GM23248 (cell line): ENCODE measurements around the gene GALNT5. TPM values are rescaled to one million over a fixed set of nuclear protein-coding genes. Genes with fewer than 3 reads are reported as not detected.

Experiments
- DNase-seq: peaks from one replicate; pipeline ENCODE4 v3.0.0-alpha.2; 2015
- H2AFZ ChIP-seq: fragments of 200-600 bp; sonication (generic); 2 replicates; pipeline ENCODE4 v1.6.1; 2016; ENCODE audit warnings: antibody characterized with exemption
- H3F3A ChIP-seq: fragments of 200-600 bp; sonication (generic); 2 replicates; pipeline ENCODE4 v1.6.1; 2016; ENCODE audit warnings: mild to moderate bottlenecking, antibody characterized with exemption, mixed run types; ENCODE audit not compliant: insufficient read depth
- H3K27ac ChIP-seq: fragments of 200-600 bp; sonication (generic); 2 replicates; pipeline ENCODE4 v1.5.1; 2016; ENCODE audit warnings: mild to moderate bottlenecking
- H3K27me3 ChIP-seq: fragments of 200-600 bp; sonication (generic); replicated peaks from 2 replicates; pipeline ENCODE4 v1.6.1; 2016; ENCODE audit warnings: mild to moderate bottlenecking; ENCODE audit not compliant: insufficient read depth
- H3K36me3 ChIP-seq: fragments of 200-600 bp; sonication (generic); 2 replicates; pipeline ENCODE4 v1.6.1; 2016; ENCODE audit warnings: low read depth, mild to moderate bottlenecking
- H3K4me1 ChIP-seq: fragments of 200-600 bp; sonication (generic); 2 replicates; pipeline ENCODE4 v1.6.1; 2016; ENCODE audit warnings: mild to moderate bottlenecking; ENCODE audit not compliant: insufficient read depth
- H3K4me2 ChIP-seq: fragments of 200-600 bp; sonication (generic); one replicate; pipeline ENCODE4 v1.6.1; 2016; ENCODE audit warnings: mild to moderate bottlenecking; ENCODE audit not compliant: unreplicated experiment
- H3K4me3 ChIP-seq: fragments of 200-600 bp; sonication (generic); 2 replicates; pipeline ENCODE4 v1.5.1; 2016; ENCODE audit warnings: mild to moderate bottlenecking
- H3K79me2 ChIP-seq: fragments of 200-600 bp; sonication (generic); 2 replicates; pipeline ENCODE4 v1.6.1; 2016; ENCODE audit warnings: mild to moderate bottlenecking; ENCODE audit not compliant: insufficient read depth
- H3K9ac ChIP-seq: fragments of 200-600 bp; sonication (generic); 2 replicates; pipeline ENCODE4 v1.6.1; 2016; ENCODE audit warnings: mild to moderate bottlenecking
- H3K9me2 ChIP-seq: fragments of 200-600 bp; sonication (generic); 2 replicates; pipeline ENCODE4 v1.6.1; 2016; ENCODE audit warnings: mixed run types, mild to moderate bottlenecking, moderate library complexity; ENCODE audit not compliant: insufficient read depth
- H3K9me3 ChIP-seq: fragments of 200-600 bp; sonication (generic); one replicate; pipeline ENCODE4 v1.6.1; 2017; ENCODE audit warnings: low read depth
- H4K20me1 ChIP-seq: fragments of 200-600 bp; sonication (generic); 2 replicates; pipeline ENCODE4 v1.6.0; 2016; ENCODE audit not compliant: insufficient read depth
- EZH2 ChIP-seq: fragments of 200-600 bp; sonication (generic); IDR thresholded peaks from 2 replicates; pipeline ENCODE4 v1.6.1; 2018; ENCODE audit warnings: antibody characterized with exemption, mild to moderate bottlenecking; ENCODE audit not compliant: insufficient read depth, poor library complexity, severe bottlenecking
- EZH2phosphoT487 ChIP-seq: fragments of 200-600 bp; sonication (generic); IDR thresholded peaks from 2 replicates; pipeline ENCODE4 v1.6.1; 2018; ENCODE audit warnings: antibody characterized with exemption, moderate library complexity, mild to moderate bottlenecking, low read depth; ENCODE audit not compliant: insufficient read depth
- WGBS, 2 experiments: methylation state at CpG; one replicate each; pipeline ENCODE4 v1.1.6; 2015 to 2017; ENCODE audit warnings: low lambda C conversion rate in 2 of 2, low coverage in 1 of 2; ENCODE audit errors: missing lambda C conversion rate in 2 of 2; 5-methylcytosine and 5-hydroxymethylcytosine counted together
- in situ Hi-C: fragments of 300-500 bp; cut with MboI; formaldehyde crosslinking; loops from 2 replicates; pipeline ENCODE4 v1.15.0; 2020
- polyA plus RNA-seq: library from polyadenylated mRNA; unstranded; fragments of >200 nt; fragmentation: Nextera tagmentation; extraction: Ambion mirVana; gene quantifications from 2 replicates; pipeline ENCODE4 v1.2.1, GENCODE V29; 2016
- total RNA-seq: library from RNA; depleted of rRNA; stranded (reverse); fragments of >200 nt; shearing (Covaris generic); gene quantifications from 2 replicates; pipeline ENCODE4 v1.2.3, GENCODE V29; 2014

Gene GALNT5
- total and polyA plus RNA-seq, 2 experiments from 2014 or later: 83.5 to 114 TPM

DNA sequence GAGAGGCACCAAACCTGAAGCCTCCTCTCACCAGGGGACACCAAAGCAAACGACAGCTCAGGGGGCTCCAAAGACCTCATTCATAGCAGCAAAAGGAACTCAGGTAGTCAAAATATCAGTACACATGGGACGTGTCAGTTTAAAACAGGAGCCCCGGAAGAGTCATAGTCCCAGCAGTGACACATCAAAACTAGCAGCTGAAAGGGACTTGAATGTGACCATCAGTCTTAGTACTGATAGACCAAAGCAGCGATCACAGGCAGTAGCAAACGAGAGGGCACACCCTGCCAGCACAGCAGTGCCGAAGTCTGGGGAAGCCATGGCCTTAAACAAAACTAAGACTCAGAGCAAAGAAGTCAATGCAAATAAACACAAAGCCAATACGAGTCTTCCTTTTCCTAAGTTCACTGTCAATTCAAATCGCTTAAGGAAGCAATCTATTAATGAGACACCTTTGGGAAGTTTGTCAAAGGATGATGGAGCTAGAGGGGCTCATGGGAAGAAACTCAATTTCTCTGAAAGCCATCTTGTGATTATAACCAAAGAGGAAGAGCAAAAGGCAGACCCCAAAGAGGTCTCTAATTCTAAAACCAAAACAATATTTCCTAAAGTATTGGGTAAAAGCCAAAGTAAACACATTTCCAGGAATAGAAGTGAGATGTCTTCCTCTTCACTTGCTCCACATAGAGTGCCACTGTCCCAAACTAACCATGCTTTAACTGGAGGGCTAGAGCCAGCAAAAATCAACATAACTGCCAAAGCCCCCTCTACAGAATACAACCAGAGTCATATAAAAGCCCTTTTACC is 1.2 kb downstream of the GALNT5 start:
- Histone ChIP-seq H2AFZ (peak overlapping the region; percentile 67), H3K4me3 (peak overlapping the region; percentile 95), H3K27me3 (no peaks in the 10 kb centered on the region), H4K20me1 (no peaks in the 10 kb centered on the region), H3K36me3 (no peaks in the 10 kb centered on the region), H3K79me2 (peaks cover 80% of the 10 kb centered on the region), H3K27ac (peak overlapping the region; percentile 87), H3K4me1 (peaks cover 65% of the 10 kb centered on the region), H3K9me3 (no peaks in the 10 kb centered on the region), H3K9me2 (0 out of 2 replicates have a peak, but pooled peaks cover under 1% of the 10 kb centered on the region), H3K9ac (peak overlapping the region; percentile 93), H3F3A (peaks cover 69% of the 10 kb centered on the region), H3K4me2 (peak overlapping the region; percentile 97)
- peak; percentile 51 for DNase-seq
- 33 to 36% methylated on average over 8 of the region's 8 CpGs for WGBS, 2 experiments
- TF ChIP-seq EZH2 (no peak), EZH2phosphoT487 (no peak)
- in situ Hi-C loops: no loop called here

DNA sequence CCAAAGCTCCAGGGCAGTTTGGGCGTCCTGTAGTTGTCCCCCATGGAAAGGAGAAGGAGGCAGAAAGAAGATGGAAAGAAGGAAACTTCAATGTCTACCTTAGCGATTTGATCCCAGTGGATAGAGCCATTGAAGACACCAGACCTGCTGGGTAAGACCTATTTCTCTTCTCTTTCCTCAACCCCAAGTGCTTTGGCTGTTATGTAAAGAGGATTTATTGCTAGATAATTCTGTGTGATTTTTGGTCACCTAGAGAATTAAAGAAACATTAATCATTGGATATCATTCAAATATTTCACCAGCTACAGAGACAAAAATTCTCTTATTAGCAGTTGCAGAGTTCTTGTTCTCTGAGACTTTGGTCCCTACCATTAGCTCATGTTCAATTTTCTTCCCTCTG is 1.9 kb downstream of the GALNT5 start:
- Histone ChIP-seq H3K9me3 (no peaks in the 10 kb centered on the region), H3K27me3 (no peaks in the 10 kb centered on the region), H3K9ac (peak overlapping the region; percentile 93; the same call in 1 of the 2 replicates), H2AFZ (no peak overlapping the region), H3K9me2 (no peaks in the 10 kb centered on the region), H3F3A (peaks cover 63% of the 10 kb centered on the region), H3K36me3 (no peaks in the 10 kb centered on the region), H3K27ac (peak overlapping the region; percentile 87; the same call in 1 of the 2 replicates), H3K79me2 (peaks cover 85% of the 10 kb centered on the region), H4K20me1 (no peaks in the 10 kb centered on the region), H3K4me2 (peak overlapping the region; percentile 97), H3K4me1 (peaks cover 64% of the 10 kb centered on the region), H3K4me3 (peak overlapping the region; percentile 95)
- in situ Hi-C loops: no loop called here
- WGBS, 2 experiments: 98 to 100% methylated on average over 2 of the region's 2 CpGs
- no peak for DNase-seq
- no peak for TF ChIP-seq EZH2phosphoT487
- no peak for TF ChIP-seq EZH2

DNA sequence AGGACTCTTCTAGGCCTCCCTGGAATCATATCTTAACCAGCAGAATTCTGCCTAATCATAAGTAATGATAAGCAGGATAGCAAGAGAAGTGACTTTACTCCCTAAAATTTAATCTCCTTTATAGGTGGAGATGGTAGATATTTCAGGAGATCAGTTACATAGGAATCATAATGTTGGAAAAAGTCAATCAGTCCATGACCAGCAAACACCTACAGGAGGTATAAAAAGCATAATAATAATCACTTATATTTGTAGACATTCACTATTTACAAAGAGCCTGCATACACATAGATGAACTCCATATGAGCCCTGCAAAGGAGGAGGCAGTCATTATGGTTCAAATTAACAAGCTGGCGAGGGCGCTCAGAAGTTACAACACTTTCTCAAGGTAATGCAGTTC is 2.5 kb downstream of the GALNT5 start:
- Histone ChIP-seq H3K79me2 (peaks cover 91% of the 10 kb centered on the region), H3K4me2 (peak overlapping the region; percentile 97), H4K20me1 (no peaks in the 10 kb centered on the region), H3K4me1 (peaks cover 68% of the 10 kb centered on the region), H3K27me3 (no peaks in the 10 kb centered on the region), H3F3A (peaks cover 64% of the 10 kb centered on the region), H3K9me2 (no peaks in the 10 kb centered on the region), H2AFZ (no peak overlapping the region), H3K27ac (peak overlapping the region; percentile 87; the same call in 1 of the 2 replicates), H3K9me3 (no peaks in the 10 kb centered on the region), H3K36me3 (no peaks in the 10 kb centered on the region), H3K4me3 (peak overlapping the region; percentile 95), H3K9ac (0 out of 2 replicates have a peak overlapping the region, but pooled peaks have one; percentile 1)
- DNase-seq: no peak
- 94 to 98% methylated on average over 2 of the region's 2 CpGs for WGBS, 2 experiments
- in situ Hi-C loops: no loop called here
- TF ChIP-seq EZH2phosphoT487 (no peak), EZH2 (no peak)

DNA sequence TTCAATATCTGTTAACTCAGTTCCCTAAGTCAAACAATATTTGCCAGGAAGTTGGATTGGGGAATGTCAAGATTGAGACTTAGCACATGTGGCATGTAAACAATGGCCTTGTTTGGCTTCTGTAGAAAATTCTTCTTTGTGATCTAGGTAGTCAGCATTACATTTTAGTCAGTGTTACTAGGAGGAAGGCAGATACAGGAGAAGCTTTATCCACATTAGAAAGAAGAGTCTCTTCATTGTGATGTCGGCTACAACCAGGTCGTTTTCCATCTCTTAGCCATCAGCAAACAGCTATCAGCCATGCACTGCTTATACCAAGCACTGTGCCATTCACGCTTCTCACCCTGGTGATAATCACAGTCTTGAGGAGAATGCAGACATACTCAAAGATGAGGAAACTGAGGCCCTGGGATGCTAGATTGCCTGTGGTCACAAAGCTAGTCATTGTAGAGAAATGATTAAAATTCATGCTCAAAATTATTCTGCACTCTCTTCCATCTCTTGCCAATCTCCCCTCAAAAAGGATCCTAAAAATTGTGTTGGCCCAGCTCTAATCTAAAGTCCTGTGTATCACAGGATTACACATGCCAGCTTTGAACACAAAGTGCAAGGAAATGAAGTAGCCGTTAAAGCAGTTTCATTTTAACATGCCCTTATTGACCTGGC is 3.2 kb downstream of the GALNT5 start:
- TF ChIP-seq EZH2 (no peak), EZH2phosphoT487 (no peak)
- Histone ChIP-seq H2AFZ (peak overlapping the region; percentile 65), H3K27me3 (no peaks in the 10 kb centered on the region), H3K4me1 (peaks cover 75% of the 10 kb centered on the region), H3K9me3 (no peaks in the 10 kb centered on the region), H3K36me3 (no peaks in the 10 kb centered on the region), H4K20me1 (no peaks in the 10 kb centered on the region), H3K27ac (peak overlapping the region; percentile 87), H3K4me3 (peak overlapping the region; percentile 95), H3K79me2 (peaks cover 96% of the 10 kb centered on the region), H3F3A (peaks cover 64% of the 10 kb centered on the region), H3K9me2 (no peaks in the 10 kb centered on the region), H3K9ac (peak overlapping the region; percentile 71), H3K4me2 (peak overlapping the region; percentile 97)
- in situ Hi-C loops: no loop called here
- DNase-seq: no peak
- 72 to 73% methylated on average over 4 of the region's 4 CpGs for WGBS, 2 experiments
